OCI-LY1 (cell line): ENCODE measurements around the gene FHIT.

Experiments
- H2AFZ ChIP-seq: fragments of 200-600 bp; sonication (generic), shearing (Covaris generic); 2 replicates; pipeline ENCODE4 v1.6.0; 2014; ENCODE audit warnings: antibody characterized with exemption, mild to moderate bottlenecking, low read length
- H3F3A ChIP-seq: fragments of 200-600 bp; sonication (generic), shearing (Covaris generic); 2 replicates; pipeline ENCODE4 v1.6.0; 2014; ENCODE audit warnings: mild to moderate bottlenecking, antibody characterized with exemption, low read length, moderate library complexity; ENCODE audit not compliant: insufficient read depth
- H3K27ac ChIP-seq: fragments of 200-600 bp; sonication (generic); 2 replicates; pipeline ENCODE4 v1.5.1; 2014; ENCODE audit warnings: low read length, mixed run types, mild to moderate bottlenecking, low read depth; ENCODE audit not compliant: poor library complexity, severe bottlenecking
- H3K27me3 ChIP-seq: fragments of 200-600 bp; sonication (generic); 2 replicates; pipeline ENCODE4 v1.6.0; 2014; ENCODE audit warnings: antibody characterized with exemption, mild to moderate bottlenecking, low read length, moderate library complexity; ENCODE audit not compliant: insufficient read depth
- H3K36me3 ChIP-seq: fragments of 200-600 bp; sonication (generic); 2 replicates; pipeline ENCODE4 v1.6.1; 2014; ENCODE audit warnings: mild to moderate bottlenecking, antibody characterized with exemption, low read length, moderate library complexity, mixed read lengths; ENCODE audit not compliant: insufficient read depth
- H3K4me1 ChIP-seq: fragments of 200-600 bp; sonication (generic); 2 replicates; pipeline ENCODE4 v1.5.1; 2014; ENCODE audit warnings: mild to moderate bottlenecking, low read length, moderate library complexity; ENCODE audit not compliant: insufficient read depth, severe bottlenecking
- H3K4me2 ChIP-seq: fragments of 200-600 bp; sonication (generic), shearing (Covaris generic); 2 replicates; pipeline ENCODE4 v1.6.1; 2014; ENCODE audit warnings: low read length
- H3K4me3 ChIP-seq: fragments of 200-600 bp; sonication (generic); 2 replicates; pipeline ENCODE4 v1.5.1; 2014; ENCODE audit warnings: low read length, low read depth, mild to moderate bottlenecking, mixed read lengths; ENCODE audit not compliant: poor library complexity, severe bottlenecking
- H3K79me2 ChIP-seq: fragments of 200-600 bp; shearing (Covaris generic); 2 replicates; pipeline ENCODE4 v1.6.1; 2016; ENCODE audit warnings: mixed run types, low read length, mixed read lengths; ENCODE audit not compliant: insufficient read depth
- H3K9ac ChIP-seq: fragments of 200-600 bp; sonication (generic), shearing (Covaris generic); 2 replicates; pipeline ENCODE4 v1.6.1; 2014; ENCODE audit warnings: mild to moderate bottlenecking, low read length, mixed read lengths
- H3K9me2 ChIP-seq: fragments of 200-600 bp; sonication (generic), shearing (Covaris generic); 2 replicates; pipeline ENCODE4 v1.6.1; 2014; ENCODE audit warnings: low read depth, mild to moderate bottlenecking, low read length, mixed read lengths
- H3K9me3 ChIP-seq: fragments of 200-600 bp; shearing (Covaris generic); 2 replicates; pipeline ENCODE4 v1.6.1; 2014; ENCODE audit warnings: low read length, mixed read lengths
- H4K20me1 ChIP-seq: fragments of 200-600 bp; sonication (generic), shearing (Covaris generic); 2 replicates; pipeline ENCODE4 v1.6.0; 2016; ENCODE audit warnings: mild to moderate bottlenecking, low read length; ENCODE audit not compliant: insufficient read depth
- CTCF ChIP-seq: fragments of 200-600 bp; sonication (generic), shearing (Covaris generic); IDR thresholded peaks from 2 replicates; pipeline ENCODE4 v1.5.1; 2017; ENCODE audit warnings: mild to moderate bottlenecking, antibody characterized with exemption, low read length, moderate library complexity, mixed read lengths
- EZH2 ChIP-seq: fragments of 200-600 bp; sonication (generic), shearing (Covaris generic); IDR thresholded peaks from 2 replicates; pipeline ENCODE4 v1.8.0; 2017; ENCODE audit warnings: borderline replicate concordance, mixed run types, mild to moderate bottlenecking, antibody characterized with exemption, low read length, moderate library complexity, mixed read lengths

FHIT gene

GRCh38 chr3:59880717-59881116, 1370.5 kb downstream of the FHIT start:
- no peaks in the 10 kb centered on the region for H3K27me3 ChIP-seq
- H3K9ac ChIP-seq = no peak overlapping the region
- no peaks in the 10 kb centered on the region for H3K36me3 ChIP-seq
- TF ChIP-seq EZH2 (no peak), CTCF (no peak)
- no peak overlapping the region for H3K4me2 ChIP-seq
- no peaks in the 10 kb centered on the region for H3K9me2 ChIP-seq
- H3F3A ChIP-seq = no peaks in the 10 kb centered on the region
- no peaks in the 10 kb centered on the region for H4K20me1 ChIP-seq
- H3K4me1 ChIP-seq = no peaks in the 10 kb centered on the region
- no peaks in the 10 kb centered on the region for H3K79me2 ChIP-seq
- H3K9me3 ChIP-seq = no peaks in the 10 kb centered on the region
- H3K4me3 ChIP-seq = no peak overlapping the region
- no peak overlapping the region for H2AFZ ChIP-seq
- H3K27ac ChIP-seq = no peak overlapping the region

- H2AFZ ChIP-seq = no peak overlapping the region
- no peaks in the 10 kb centered on the region for H3K27me3 ChIP-seq
- H3K4me1 ChIP-seq = no peaks in the 10 kb centered on the region
- no peak for TF ChIP-seq CTCF
- no peak for TF ChIP-seq EZH2
- H3K9ac ChIP-seq = no peak overlapping the region
- no peak overlapping the region for H3K4me2 ChIP-seq
- no peak overlapping the region for H3K27ac ChIP-seq
- H3K9me3 ChIP-seq = no peaks in the 10 kb centered on the region
- no peaks in the 10 kb centered on the region for H3K9me2 ChIP-seq
- no peaks in the 10 kb centered on the region for H3K79me2 ChIP-seq
- no peaks in the 10 kb centered on the region for H4K20me1 ChIP-seq
- H3K36me3 ChIP-seq = no peaks in the 10 kb centered on the region
- H3F3A ChIP-seq = no peaks in the 10 kb centered on the region
- H3K4me3 ChIP-seq = no peak overlapping the region
These were observed 1372.1 kb downstream of the FHIT start for GRCh38 chr3:59879031-59879581.

- Histone ChIP-seq H3K4me1 (no peaks in the 10 kb centered on the region), H3K36me3 (no peaks in the 10 kb centered on the region), H3K9ac (no peak overlapping the region), H2AFZ (no peak overlapping the region), H3K9me3 (no peaks in the 10 kb centered on the region), H3K4me3 (no peak overlapping the region), H3F3A (no peaks in the 10 kb centered on the region), H3K4me2 (no peak overlapping the region), H4K20me1 (no peaks in the 10 kb centered on the region), H3K27me3 (no peaks in the 10 kb centered on the region), H3K9me2 (no peaks in the 10 kb centered on the region), H3K79me2 (no peaks in the 10 kb centered on the region), H3K27ac (no peak overlapping the region)
- TF ChIP-seq CTCF = no peak
- no peak for TF ChIP-seq EZH2
These were observed 1373.2 kb downstream of the FHIT start for GRCh38 chr3:59878038-59878427.
